ENCODE results near the gene C15orf62.

DNA sequence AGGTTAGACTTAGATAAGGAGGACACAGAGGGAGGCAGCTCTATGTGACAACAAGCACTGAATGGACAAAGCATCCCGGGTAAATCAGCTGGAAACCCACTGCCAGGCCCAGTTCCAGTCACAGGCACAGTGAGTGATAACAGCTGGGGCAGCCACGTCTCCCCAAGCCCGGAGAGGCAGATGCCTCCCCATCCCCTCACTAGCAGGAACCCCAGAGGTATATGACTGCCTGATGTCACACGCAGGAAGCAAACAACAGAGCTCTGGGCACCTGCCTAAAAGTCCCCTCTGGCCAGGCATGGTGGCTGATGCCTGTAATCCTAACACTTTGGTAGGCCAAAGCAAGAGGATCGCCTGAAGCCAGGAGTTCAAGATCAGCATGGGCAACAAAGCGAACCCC is 18.2 kb downstream of the C15orf62 start:
- TF ChIP-seq EZH2 (IDR thresholded peaks at IDR 0.05; ENCODE audit: low read length) (no peak), CTCF (optimal IDR thresholded peaks at IDR 0.05 in 1 of 3, IDR thresholded peaks at IDR 0.05 in 1 of 3, conservative IDR thresholded peaks at IDR 0.05 in 1 of 3; ENCODE audit: extremely low read depth in 1 of 3, insufficient read depth in 2 of 3, low read length in 3 of 3) (no peak)
